Endodermal cell (in vitro differentiated cells): ENCODE data around the gene TRIM14. TPM values are rescaled to one million over a fixed set of nuclear protein-coding genes. Genes with fewer than 3 reads are reported as not detected.

Experiments
- DNase-seq: peaks from one replicate; pipeline ENCODE4 v3.0.0-alpha.2; 2017
- H3K27ac ChIP-seq: 2 replicates; pipeline ENCODE4 v1.5.1; 2013; ENCODE audit warnings: mild to moderate bottlenecking, low read depth, low read length, moderate library complexity
- H3K27me3 ChIP-seq: 2 replicates; pipeline ENCODE4 v1.6.1; 2013; ENCODE audit warnings: mild to moderate bottlenecking, low read length, moderate library complexity; ENCODE audit not compliant: insufficient read depth, control insufficient read depth, poor library complexity, severe bottlenecking
- H3K36me3 ChIP-seq: 2 replicates; pipeline ENCODE4 v1.7.0; 2013; ENCODE audit warnings: mild to moderate bottlenecking, low read length, moderate library complexity; ENCODE audit not compliant: control insufficient read depth, insufficient read depth
- H3K4me1 ChIP-seq: one replicate; pipeline ENCODE4 v1.7.0; 2013; ENCODE audit warnings: low read length; ENCODE audit not compliant: control insufficient read depth, insufficient read depth
- H3K4me3 ChIP-seq: 2 replicates; pipeline ENCODE4 v1.5.1; 2013; ENCODE audit warnings: mild to moderate bottlenecking, low read length, moderate library complexity
- H3K9ac ChIP-seq: 2 replicates; pipeline ENCODE4 v1.6.1; 2013; ENCODE audit warnings: mild to moderate bottlenecking, low read length, moderate library complexity; ENCODE audit not compliant: poor library complexity, severe bottlenecking; ENCODE audit errors: extremely low read depth
- H3K9me3 ChIP-seq: 2 replicates; pipeline ENCODE4 v1.6.1; 2013; ENCODE audit warnings: mild to moderate bottlenecking, low read length, moderate library complexity; ENCODE audit not compliant: control insufficient read depth
- H3K27ac Mint-ChIP-seq: 2 replicates; pipeline ENCODE4 v1.8.0; 2020; ENCODE audit warnings: mixed read lengths
- H3K27me3 Mint-ChIP-seq: 2 replicates; pipeline ENCODE4 v1.8.0; 2021; ENCODE audit warnings: mild to moderate bottlenecking, mixed read lengths; ENCODE audit not compliant: insufficient read depth
- H3K36me3 Mint-ChIP-seq: 2 replicates; pipeline ENCODE4 v1.8.0; 2020; ENCODE audit warnings: low read depth, mixed read lengths
- H3K4me1 Mint-ChIP-seq: 2 replicates; pipeline ENCODE4 v1.8.0; 2020; ENCODE audit warnings: mixed read lengths
- H3K4me3 Mint-ChIP-seq: 2 replicates; pipeline ENCODE4 v1.8.0; 2020; ENCODE audit warnings: mild to moderate bottlenecking, moderate library complexity, mixed read lengths
- H3K9me3 Mint-ChIP-seq: 2 replicates; pipeline ENCODE4 v1.8.0; 2020; ENCODE audit warnings: mild to moderate bottlenecking, mixed read lengths
- CTCF ChIP-seq: fragments of 200-600 bp; sonication (generic); conservative IDR thresholded peaks from 2 replicates; pipeline ENCODE4 v1.5.0; 2021; ENCODE audit warnings: antibody characterized with exemption, mild to moderate bottlenecking
- WGBS, 2 experiments: methylation state at CpG; one replicate each; pipeline versions ENCODE4 v1.1.5 to v1.1.7; 2013; ENCODE audit warnings: missing lambda C conversion rate in 2 of 2, mixed read lengths in 1 of 2; ENCODE audit not compliant: insufficient coverage in 1 of 2, insufficient read length in 1 of 2; 5-methylcytosine and 5-hydroxymethylcytosine counted together
- total RNA-seq, 2 donors: library from RNA; stranded (reverse); fragmentation: NEBNext Ultra II Directional in 1 of 2; extraction: Animal tissue kit (Norgen Biotek cat#: 25700) in 1 of 2; gene quantifications; 2 replicates in 1 of 2; 3 replicates in 1 of 2; pipeline ENCODE4 v1.2.1, GENCODE V29; 2021

The TRIM14 gene
- total RNA-seq, 2 donors from 2014 or later: 3.1 to 5.1 TPM

- Histone ChIP-seq H3K4me1 (peaks cover 3% of the 10 kb centered on the region), H3K36me3 (no peaks in the 10 kb centered on the region), H3K9ac (no peak overlapping the region), H3K27me3 (no peaks in the 10 kb centered on the region), H3K9me3 (no peaks in the 10 kb centered on the region), H3K4me3 (no peak overlapping the region), H3K27ac (no peak overlapping the region)
- Mint-ChIP-seq H3K4me3 (no peak overlapping the region), H3K4me1 (peaks cover 14% of the 10 kb centered on the region), H3K9me3 (no peaks in the 10 kb centered on the region), H3K27me3 (peaks cover under 1% of the 10 kb centered on the region), H3K27ac (no peak overlapping the region), H3K36me3 (no peaks in the 10 kb centered on the region)
- no peak for TF ChIP-seq CTCF
- DNase-seq: no peak
Measured at GRCh38 chr9:98100456-98100855, 18.6 kb downstream of the TRIM14 start.

DNA sequence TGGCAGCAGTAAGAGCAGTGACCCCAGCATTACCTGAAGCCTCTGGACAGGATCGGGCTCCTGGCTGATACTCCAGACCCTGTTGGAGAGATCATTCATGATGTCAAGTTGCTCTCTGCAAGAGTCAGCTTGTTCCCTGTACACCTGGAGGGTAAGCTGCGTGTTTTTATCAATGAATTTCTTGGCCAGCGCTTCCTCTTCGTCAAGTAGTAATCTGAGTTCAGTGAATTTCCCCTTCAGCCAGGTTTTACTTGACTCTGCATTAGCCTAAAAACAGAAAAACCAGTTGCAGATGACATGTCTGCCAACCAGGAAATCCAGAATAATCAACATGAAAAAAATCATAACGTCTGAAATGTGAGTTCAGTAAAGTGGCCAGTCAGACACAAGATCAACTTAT lies 19.1 kb downstream of the TRIM14 start:
- WGBS, 2 experiments: 95 to 96% methylated on average over 4 to 5 of the region's 5 CpGs
- Mint-ChIP-seq H3K9me3 (no peaks in the 10 kb centered on the region), H3K27me3 (peaks cover 1% of the 10 kb centered on the region), H3K4me3 (no peak overlapping the region), H3K27ac (no peak overlapping the region), H3K36me3 (no peaks in the 10 kb centered on the region), H3K4me1 (peaks cover 14% of the 10 kb centered on the region)
- H3K4me3 ChIP-seq: no peak overlapping the region
- H3K9me3 ChIP-seq: no peaks in the 10 kb centered on the region
- DNase-seq: peak; percentile 31
- TF ChIP-seq CTCF: no peak
- no peak overlapping the region for H3K9ac ChIP-seq
- peaks cover 3% of the 10 kb centered on the region for H3K4me1 ChIP-seq
- no peak overlapping the region for H3K27ac ChIP-seq
- H3K36me3 ChIP-seq: no peaks in the 10 kb centered on the region
- H3K27me3 ChIP-seq: no peaks in the 10 kb centered on the region

DNA sequence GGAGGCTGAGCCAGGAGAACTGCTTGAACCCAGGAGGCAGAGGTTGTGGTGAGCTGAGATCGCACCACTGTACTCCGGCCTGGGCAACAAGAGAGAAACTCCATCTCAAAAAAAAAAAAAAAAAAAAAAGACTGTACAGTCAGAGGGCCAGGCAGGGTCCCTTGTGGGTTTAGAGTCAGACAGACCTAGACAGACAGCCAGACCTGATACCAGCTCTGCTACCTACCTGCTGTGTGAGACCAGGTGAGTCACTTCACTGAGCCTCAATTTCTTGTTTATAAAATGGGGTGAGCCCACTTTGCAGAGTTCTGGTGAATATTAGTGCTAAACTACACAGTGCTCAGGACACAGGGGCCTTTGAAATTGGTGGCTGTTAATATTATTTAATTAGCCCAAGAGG lies 19.7 kb downstream of the TRIM14 start:
- DNase-seq: peak; percentile 13
- H3K36me3 Mint-ChIP-seq: no peaks in the 10 kb centered on the region
- WGBS, 2 experiments: 94 to 100% methylated on average over 1 to 2 of the region's 2 CpGs

More for the DNA sequence above, 19.7 kb downstream of the TRIM14 start:
- no peak overlapping the region for H3K4me3 Mint-ChIP-seq
- no peaks in the 10 kb centered on the region for H3K27me3 ChIP-seq
- H3K4me3 ChIP-seq: no peak overlapping the region
- no peaks in the 10 kb centered on the region for H3K9me3 Mint-ChIP-seq
- H3K9me3 ChIP-seq: no peaks in the 10 kb centered on the region
- no peak for TF ChIP-seq CTCF
- no peak overlapping the region for H3K27ac ChIP-seq
- H3K9ac ChIP-seq: no peak overlapping the region
- H3K4me1 Mint-ChIP-seq: peaks cover 14% of the 10 kb centered on the region
- H3K36me3 ChIP-seq: no peaks in the 10 kb centered on the region
- H3K27ac Mint-ChIP-seq: no peak overlapping the region
- H3K27me3 Mint-ChIP-seq: peaks cover 1% of the 10 kb centered on the region
- peaks cover 3% of the 10 kb centered on the region for H3K4me1 ChIP-seq
